NCI-H345 (cell line): ENCODE measurements around the gene ACKR1.

Source experiments
- DNase-seq: peaks from one replicate; lab custom pipeline; 2025; lab: John Stamatoyannopoulos, UW

Gene ACKR1, protein sequence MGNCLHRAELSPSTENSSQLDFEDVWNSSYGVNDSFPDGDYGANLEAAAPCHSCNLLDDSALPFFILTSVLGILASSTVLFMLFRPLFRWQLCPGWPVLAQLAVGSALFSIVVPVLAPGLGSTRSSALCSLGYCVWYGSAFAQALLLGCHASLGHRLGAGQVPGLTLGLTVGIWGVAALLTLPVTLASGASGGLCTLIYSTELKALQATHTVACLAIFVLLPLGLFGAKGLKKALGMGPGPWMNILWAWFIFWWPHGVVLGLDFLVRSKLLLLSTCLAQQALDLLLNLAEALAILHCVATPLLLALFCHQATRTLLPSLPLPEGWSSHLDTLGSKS

DNA sequence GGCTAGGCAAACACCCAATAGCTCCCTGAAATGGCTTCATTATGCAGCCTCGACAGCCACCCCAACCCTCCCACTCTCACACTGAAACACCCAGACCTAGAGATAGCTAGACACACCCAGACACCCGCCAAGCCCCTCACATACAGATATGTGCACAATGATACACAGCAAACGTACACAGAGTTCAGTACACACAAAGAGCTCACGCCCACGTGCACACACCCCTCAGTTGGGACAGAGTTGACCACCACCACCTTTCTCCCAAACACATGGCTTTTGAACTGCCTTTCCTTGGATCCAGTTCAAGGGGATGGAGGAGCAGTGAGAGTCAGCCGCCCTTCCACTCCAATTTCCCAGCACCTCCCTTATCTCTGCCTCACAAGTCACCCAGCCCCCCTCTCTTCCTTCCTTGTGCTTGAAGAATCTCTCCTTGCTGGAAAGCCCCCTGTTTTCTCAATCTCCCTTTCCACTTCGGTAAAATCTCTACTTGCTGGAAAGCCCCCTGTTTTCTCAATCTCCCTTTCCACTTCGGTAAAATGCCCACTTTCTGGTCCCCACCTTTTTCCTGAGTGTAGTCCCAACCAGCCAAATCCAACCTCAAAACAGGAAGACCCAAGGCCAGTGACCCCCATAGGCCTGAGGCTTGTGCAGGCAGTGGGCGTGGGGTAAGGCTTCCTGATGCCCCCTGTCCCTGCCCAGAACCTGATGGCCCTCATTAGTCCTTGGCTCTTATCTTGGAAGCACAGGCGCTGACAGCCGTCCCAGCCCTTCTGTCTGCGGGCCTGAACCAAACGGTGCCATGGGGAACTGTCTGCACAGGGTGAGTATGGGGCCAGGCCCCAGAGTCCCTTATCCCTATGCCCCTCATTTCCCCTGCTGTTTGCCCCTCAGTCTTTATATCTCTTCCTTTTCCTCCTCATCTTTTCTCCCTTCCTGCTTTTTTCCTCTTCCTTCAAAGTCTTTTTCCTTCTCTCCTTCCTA, at the start of gene ACKR1:
TSS of gene ACKR1 (plus strand) at position 715 of the 981 bp plus-strand sequence. CDS start at position 800, 85 bp downstream.
- no peak for DNase-seq

DNA sequence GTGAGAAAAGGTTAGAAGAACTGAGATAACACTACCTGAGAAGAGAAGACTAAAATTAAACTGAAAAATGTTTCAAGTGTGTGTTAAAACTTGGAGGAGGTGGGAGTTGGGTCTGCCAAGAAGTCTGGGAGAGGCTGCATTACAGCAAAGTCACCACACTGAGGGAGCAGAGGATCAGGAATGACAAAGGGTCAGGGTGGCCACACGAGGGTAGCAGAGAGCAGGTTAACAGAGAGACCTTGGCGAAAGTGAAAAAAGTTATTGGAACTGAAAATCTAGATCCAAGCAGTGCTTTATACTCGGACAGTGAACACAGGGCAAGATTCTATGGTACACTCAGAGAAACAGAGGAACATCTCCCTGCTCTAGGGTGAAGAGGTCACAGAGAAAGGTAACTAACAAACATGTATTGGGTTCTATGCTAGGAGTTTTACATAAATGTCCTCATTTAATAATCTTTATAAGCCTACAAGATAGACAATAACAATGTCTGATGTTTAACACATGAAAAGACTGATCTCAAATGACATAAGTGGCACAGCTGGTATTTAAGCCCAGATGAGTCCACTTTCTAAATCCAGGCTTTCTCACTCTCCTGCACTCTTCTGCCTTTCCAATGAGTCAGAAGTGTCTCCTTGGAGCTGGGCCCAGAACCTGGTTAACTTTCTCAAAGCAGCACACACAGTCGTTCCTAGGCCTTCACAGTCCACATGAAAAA, 43.5 kb upstream of the ACKR1 start:
- peak; percentile 65 for DNase-seq

DNA sequence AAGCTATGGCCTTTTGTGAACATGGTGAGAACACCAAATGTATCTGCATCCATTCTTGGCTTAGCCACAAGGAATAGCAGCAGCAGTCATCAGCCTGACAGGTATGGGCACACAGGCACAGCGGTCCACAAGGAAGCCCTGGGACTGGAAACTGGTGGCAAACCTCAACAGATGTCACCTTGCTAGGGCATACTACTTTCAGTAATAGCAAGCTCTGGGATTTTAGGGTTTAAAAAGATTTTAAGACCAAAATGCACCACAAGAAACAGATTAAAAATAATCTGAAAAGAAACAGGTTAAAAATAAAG, 43.0 kb upstream of the ACKR1 start:
- DNase-seq = no peak

DNA sequence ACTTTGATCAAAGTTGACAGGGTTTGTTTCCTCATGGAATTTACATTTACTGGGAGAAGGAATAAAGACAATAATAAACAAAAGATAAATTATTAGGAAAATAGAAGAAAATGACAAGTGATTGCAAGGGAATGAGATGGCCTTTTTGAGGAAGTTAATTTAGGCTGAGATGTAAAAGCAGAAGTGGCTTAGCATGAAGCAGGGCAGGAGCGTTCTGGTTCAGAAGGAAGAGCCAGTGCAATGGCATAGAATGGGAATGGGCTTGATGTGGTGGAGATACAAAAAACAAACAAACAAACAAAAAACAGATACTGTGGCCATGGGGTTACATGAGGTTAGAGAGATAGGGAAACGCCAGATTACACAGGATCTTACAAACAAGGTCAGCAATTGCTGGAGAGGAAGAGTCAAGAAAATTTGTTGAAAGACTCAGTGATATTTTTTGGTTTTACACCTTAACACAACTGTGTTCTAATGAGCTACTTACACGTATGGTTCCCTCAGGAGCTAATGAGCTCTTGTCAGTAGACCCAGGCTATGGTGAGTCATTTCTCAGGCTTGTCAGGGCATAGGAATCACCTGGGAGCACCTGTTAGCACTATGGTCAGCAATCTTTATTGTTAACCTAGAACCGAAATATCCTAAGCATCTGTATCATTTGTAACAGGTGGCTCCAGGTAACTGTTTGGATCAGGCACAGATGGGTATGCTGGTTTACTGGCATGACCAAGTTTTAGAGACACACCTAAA, 42.0 kb upstream of the ACKR1 start:
- DNase-seq = no peak

DNA sequence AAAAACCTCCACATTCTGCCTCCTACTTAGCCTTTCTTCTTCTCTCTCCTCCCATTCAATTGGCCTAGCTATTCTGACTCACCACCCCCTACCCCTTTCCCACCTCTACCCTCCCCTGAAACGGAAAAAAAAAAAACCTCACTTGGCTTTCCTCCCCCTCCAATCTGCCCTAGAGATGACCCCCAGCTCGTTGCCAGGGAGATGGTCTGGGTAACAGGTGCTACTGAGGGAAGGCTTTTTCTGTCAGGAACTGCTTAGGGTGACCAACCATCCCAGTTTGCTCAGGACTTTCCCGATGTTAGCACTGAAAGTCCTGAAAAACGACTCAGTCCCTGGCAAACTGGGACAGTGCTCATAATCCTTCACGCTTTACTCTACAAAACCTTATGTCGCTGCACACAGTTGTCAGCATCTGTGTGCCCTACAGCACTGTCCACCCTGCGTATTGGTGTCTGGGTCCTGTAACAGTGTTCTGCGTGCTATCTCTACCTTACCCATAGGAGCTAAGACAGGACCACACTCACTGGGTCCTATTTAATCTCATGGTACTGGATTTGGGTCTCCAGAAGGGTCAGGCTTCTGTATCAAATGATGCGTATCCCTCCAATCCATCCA, 41.0 kb upstream of the ACKR1 start:
- DNase-seq = no peak

DNA sequence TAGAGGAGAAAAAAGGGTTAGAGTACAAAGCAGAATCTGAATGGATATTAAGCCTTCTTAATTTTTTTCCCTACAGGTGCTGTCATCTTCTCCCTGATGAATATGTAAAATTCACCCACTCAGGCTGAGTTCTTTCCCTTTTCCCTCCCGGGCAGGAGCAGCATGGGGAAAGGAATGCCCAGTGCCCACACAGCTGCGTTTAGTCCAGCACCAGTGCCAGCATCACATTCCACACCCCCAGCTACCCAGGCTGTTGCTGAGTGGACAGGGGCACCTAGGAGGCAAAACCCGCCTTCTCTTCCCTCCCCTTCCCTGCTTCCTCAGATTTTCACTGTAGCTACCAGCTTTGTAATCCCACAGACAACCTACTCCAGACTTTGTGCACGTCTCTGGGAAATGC, 36.6 kb upstream of the ACKR1 start:
- DNase-seq = no peak

DNA sequence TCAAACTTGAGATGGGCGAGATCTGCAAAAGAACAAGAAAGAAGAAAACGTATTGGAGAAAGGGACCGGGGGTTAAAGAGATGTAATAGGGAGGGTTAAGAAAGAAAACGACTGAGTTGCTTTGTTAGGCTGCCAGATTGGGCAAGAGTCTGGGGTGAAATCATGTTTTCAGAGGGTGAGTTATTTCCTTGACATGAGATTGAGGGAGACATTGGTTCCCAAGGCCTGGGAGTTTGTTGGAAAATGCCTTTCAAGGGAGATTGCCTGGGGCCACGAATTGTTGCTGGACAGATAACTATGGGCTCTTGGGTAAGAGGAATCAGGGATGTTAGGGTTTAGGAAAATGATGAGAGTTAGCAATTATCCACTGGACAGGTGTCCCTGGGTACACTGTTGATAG, 34.0 kb upstream of the ACKR1 start:
- no peak for DNase-seq

DNA sequence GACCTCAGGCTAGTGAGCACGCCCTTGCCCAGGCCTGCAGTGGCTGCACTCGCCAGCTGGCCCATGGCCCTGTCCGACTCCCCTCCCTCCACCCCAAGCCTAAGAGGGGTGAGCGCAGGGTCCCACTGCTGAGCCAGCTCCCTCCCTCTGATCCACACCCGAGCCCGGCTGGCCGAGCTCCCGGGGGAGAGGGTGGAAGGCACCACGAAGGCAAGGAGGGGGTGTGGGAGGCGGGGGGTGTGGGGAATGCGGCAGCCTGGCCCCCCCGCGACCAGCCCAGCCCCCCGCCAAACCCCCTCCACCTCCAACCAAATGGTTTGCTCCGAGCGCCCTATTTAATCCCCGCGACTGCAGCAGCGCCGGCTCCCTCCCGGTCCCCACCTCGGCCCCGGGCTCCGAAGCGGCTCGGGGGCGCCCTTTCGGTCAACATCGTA, 33.4 kb upstream of the ACKR1 start, which contains the start of gene CADM3:
TSS of gene CADM3 (plus strand) at position 362 of the 434 bp plus-strand sequence. CDS start 151 bp downstream, outside the sequence.
- DNase-seq = peak; percentile 48

DNA sequence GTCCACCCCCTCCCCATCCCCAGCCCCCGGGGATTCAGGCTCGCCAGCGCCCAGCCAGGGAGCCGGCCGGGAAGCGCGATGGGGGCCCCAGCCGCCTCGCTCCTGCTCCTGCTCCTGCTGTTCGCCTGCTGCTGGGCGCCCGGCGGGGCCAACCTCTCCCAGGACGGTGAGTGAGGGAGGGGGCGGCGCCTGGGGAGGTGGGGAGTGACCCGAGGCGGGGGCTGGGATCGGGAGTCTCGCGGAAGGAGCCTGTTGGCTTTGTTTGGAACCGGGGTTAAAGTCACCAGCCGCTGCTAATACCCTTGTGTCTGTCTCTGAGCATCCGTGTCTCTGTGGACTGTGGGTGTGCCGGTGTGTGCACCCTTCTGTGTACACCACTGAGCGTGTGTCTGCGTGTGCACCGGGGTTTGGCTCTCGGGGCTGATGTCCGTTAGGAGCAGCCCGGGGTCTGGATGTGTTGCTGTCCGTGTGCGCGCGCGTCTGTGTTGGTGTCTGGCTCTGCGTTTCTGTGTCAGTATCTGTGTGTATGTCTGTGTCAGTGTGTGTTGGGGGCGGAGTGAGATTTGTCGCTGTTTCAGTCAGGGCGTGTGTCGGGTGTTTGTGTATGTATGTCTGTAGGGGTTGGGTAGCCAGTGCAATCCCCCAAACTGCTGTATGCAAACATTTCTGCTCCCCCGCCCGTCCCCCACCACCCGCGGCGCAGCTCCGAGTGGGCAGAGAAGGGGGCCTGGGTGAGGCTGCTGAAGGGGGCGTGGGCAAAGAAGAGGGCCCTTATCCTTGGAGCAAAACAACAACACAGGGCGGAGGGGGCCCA, 32.8 kb upstream of the ACKR1 start:
- peak; percentile 46 for DNase-seq

DNA sequence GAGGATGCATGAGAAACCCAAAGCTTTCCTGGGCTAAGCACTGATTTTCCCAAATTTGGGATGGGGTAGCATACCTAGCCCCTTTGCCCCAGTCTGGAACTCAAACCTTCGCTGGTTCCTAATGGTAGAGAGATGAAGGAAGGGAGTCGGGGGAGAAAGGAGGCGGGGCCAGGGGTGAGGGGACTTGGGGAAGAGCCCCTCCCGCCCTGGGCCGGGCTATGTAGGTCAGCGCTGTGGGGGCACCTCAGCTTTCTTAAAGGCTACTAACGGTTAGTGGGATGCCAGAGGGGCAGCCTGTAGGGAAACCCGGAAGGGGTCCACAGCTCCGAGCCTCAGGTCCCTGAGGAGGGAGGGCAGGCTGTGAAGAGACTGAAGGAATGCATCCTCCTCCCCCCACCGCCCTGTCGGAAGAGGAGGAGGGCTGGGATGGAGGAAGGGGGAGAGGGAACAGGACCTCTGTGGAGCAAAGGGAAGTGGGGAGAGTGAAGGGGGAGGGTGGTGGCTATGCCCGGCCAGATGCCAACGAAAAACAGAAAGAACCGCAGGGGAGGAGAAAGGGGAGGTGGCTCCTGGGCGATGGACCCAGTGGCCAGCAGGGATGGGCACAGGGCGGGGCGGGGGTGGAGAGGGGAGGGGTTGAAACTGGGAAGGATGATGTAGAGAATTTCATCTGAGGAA, 31.9 kb upstream of the ACKR1 start:
- DNase-seq = no peak

DNA sequence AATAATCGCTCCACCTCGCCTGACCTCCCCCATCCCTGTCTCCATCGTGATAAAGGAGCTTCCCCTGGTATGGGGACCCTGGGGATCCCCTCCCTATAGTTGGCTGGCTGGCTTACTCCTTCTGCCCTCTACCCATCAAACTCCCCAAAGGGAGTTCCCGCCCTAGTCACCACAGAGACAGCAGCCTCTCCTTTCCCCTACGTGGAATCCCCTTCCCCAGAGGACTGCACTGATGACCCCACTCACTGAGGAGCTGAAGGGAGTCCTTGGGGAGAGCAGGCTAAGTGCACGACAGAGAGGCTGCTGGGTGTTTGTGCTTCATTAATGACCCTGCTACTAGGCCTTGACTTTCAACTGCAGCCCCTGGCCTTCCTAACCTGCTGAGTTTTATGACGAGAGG, 31.4 kb upstream of the ACKR1 start:
- no peak for DNase-seq

DNA sequence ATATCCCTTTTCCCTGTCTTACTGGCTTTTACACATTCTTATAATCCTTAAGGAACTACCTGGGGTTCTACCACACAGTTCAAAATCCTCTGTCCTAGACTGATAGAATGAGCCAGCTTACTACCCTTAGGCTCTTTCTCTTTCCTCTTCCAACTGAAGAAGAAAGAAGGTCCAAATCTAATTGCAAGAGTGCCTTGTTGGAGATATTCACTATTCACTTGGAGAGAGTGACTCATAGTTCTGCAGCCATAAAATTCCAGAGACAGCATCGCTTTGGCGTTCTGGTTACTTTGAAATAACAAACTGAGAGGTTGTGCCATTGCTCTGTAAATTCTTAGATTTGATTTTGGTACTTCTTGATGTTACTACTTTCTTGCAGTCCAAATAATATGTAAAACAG, 29.1 kb upstream of the ACKR1 start:
- no peak for DNase-seq

DNA sequence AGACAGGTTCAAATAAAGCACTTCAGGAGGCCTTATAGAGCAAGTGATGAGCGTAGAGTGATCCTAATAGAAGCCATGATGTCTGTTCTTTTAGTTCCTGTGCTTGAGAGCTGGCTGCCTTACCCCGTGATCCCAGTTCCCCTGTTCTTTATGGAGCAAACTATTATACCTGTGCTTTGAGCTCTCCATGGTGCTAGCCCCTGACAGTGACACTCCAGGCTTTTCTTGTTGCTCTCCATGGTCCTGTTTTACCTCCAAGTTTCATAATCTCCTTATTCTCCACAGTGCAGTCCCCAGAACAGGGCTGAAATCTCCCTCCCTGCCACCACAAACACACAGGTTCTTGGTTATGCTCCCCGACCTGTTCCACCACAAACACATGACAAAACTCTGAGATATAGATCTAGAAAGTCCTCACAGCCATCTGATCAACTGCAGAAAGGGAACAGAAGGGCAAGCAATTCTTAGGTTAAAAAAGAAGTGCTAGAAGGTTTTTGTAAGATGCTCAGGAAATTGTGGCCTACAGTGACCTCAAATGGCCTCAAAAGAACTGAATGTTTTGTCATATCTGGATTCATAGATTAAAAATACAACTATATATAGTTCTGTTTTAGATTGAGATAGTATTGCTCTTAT, 27.3 kb upstream of the ACKR1 start:
- no peak for DNase-seq

DNA sequence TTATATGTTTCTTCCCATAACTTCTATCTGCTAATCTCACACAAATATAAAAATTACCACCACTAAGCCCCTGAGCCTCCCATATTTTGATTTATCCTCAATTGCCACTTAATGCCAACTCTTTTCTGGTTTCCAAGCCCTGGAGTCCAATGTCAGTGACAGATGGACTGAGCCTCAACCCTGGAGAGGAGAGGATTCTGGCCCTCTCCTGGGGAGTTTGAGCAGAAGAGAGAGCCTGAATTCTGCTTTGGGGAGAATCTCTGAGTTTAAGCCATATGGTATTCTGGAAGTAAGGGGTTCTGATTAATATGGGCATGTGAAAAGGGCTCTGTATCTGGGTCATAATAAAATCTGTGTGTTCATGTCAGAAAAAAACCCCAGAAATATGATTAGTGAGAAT, 24.8 kb upstream of the ACKR1 start:
- DNase-seq = no peak

DNA sequence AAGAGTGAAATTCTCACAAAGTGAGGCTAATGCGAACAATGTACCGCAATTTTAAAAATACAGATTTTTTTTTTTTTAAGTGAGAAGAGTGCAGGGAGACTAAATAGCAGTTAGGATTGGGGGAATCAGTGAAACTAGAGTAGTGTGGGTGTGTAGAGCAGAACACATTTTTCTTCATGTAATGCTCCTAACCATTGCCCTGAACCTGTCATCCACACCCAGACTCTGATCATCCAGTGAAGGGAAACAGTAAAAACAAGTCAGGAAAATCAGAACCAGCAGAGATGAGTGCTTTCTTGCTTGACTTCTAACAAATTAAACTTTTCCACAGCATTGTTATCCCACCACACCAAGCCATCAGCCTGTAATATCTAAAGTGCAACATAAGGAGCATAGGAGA, 24.2 kb upstream of the ACKR1 start:
- DNase-seq = no peak

DNA sequence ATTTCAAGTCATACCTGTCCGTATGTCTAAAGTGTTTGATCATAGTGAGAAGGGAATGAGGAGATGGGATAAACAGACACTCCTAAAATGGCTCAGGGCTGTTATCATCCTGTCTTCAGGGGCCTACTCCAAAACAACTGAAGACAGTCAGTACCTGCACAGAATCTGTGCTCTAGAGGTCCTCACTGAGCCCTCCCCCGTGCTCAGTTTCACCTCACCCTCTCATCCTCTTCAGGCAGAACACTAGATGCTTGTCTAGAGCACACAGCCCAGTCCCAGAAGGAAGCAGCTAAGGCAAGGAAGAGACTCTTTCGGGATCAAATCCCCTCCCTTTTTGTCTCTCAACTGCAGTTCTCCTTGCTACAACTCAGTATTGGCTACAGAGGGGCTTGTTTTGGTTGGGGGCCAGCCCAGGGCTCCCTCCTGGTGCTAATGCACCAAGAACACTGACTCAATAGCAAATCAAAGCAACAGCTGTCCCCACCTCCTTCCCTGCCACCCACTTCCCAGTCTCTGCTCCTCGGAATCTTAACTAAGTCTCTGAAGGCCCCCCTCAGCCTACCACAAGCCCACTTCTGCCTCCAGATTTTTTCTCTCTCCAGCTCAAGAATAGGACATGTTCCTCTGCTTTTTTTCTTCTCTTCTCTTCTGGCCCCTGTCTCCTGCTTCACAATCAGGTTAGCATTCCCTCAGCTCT, 23.2 kb upstream of the ACKR1 start:
- no peak for DNase-seq

DNA sequence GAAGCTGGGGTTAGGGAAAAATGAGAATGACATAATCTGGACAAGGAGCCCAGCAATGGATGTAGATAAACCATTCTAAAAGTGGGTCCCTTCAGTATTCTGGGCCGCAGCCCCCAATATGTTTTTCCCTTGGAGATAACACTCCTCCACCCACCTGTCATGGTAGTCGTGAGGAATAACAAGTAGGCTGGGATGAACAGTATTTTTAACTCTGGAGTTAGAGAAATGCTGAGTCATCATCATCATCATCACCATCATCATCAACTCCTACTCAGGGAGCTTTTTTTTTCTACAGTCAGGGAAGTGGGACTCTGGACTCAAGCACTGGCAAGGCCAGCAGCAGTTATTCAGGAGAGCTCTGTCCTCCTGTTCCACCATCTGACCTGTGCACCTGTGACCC, 20.5 kb upstream of the ACKR1 start:
- DNase-seq = no peak

DNA sequence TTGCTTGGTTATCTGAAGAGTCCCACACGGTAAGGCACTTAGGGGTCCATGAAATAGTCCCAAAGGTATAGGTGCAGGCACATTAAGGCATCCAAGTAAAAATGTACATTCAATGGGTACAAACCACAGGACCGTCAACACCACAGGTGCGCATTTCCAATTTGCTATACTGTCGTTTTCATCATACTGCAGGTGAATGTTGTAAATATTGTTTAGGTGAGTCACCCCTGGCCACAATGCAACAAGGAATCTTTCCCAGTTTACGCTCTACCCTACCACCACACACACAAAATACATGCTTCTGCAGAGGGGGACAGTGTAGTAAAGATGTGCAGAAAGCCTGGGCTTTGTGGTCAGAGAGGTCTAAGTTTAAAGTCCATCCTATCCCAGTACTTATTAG, 19.6 kb upstream of the ACKR1 start:
- DNase-seq = no peak

DNA sequence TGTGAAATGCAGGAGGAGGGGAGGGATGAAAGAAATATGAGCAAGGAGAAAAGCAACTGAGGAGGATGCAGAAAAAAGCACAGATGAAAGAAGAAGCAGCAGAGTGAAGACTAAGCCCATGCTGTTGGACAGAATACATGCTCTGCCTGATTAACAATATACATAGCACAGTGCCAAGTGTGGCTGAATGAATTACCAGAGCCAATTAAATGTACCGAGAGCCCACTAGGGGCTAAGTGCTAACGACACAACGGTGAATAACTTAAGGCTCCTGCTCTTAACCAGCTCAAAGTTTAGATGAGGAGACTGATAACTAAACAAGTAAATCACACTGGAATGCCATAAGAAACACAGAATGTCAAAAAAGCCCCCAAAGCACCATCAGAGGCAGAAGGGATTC, 17.6 kb upstream of the ACKR1 start:
- no peak for DNase-seq
